HEK293 (cell line): ENCODE data around the gene RSRP1.
A peak's percentile ranks its signal among the peaks of the same experiment; 100 is the strongest.

Source experiments
- FEZF1 ChIP-seq: fragments of 450-650 bp; formaldehyde crosslinking; IDR thresholded peaks from 2 replicates; pipeline ENCODE4 v1.5.1; 2016; ENCODE audit warnings: missing biosample characterization, missing genetic modification characterization
- IKZF3 ChIP-seq: fragments of 450-650 bp; IDR thresholded peaks from 2 replicates; pipeline ENCODE4 v1.5.0; 2018; ENCODE audit warnings: missing biosample characterization, mild to moderate bottlenecking, missing genetic modification characterization, moderate library complexity
- KLF1 ChIP-seq: fragments of 450-650 bp; formaldehyde crosslinking; IDR thresholded peaks from 2 replicates; pipeline ENCODE4 v1.5.1; 2016; ENCODE audit warnings: missing biosample characterization, missing genetic modification characterization
- KLF8 ChIP-seq: fragments of 450-650 bp; formaldehyde crosslinking; IDR thresholded peaks from 2 replicates; pipeline ENCODE4 v1.5.1; 2016; ENCODE audit warnings: missing biosample characterization, missing genetic modification characterization
- PRDM10 ChIP-seq: fragments of 450-650 bp; formaldehyde crosslinking; IDR thresholded peaks from 2 replicates; pipeline ENCODE4 v1.5.1; 2016; ENCODE audit warnings: missing biosample characterization, missing genetic modification characterization
- PRDM2 ChIP-seq: fragments of 450-650 bp; formaldehyde crosslinking; IDR thresholded peaks from 2 replicates; pipeline ENCODE4 v1.5.1; 2016; ENCODE audit warnings: missing biosample characterization, missing genetic modification characterization, borderline replicate concordance
- SP7 ChIP-seq: fragments of 450-650 bp; formaldehyde crosslinking; IDR thresholded peaks from 2 replicates; pipeline ENCODE4 v1.5.1; 2016; ENCODE audit warnings: missing biosample characterization, missing genetic modification characterization
- ZBTB1 ChIP-seq: fragments of 450-650 bp; formaldehyde crosslinking; IDR thresholded peaks from 2 replicates; pipeline ENCODE4 v1.5.1; 2016; ENCODE audit warnings: missing biosample characterization, missing genetic modification characterization
- ZBTB21 ChIP-seq: fragments of 450-650 bp; formaldehyde crosslinking; IDR thresholded peaks from 2 replicates; pipeline ENCODE4 v1.5.1; 2017; ENCODE audit warnings: missing biosample characterization, missing genetic modification characterization
- ZBTB7A ChIP-seq: fragments of 450-650 bp; formaldehyde crosslinking; IDR thresholded peaks from 2 replicates; pipeline ENCODE4 v1.5.1; 2016; ENCODE audit warnings: low read depth, missing biosample characterization, missing genetic modification characterization
- ZNF16 ChIP-seq: fragments of 450-650 bp; formaldehyde crosslinking; IDR thresholded peaks from 2 replicates; pipeline ENCODE4 v1.5.1; 2016; ENCODE audit warnings: low read depth, missing biosample characterization, missing genetic modification characterization
- ZNF24 ChIP-seq: fragments of 450-650 bp; formaldehyde crosslinking; IDR thresholded peaks from 2 replicates; pipeline ENCODE4 v1.5.1; 2016; ENCODE audit warnings: missing biosample characterization, missing genetic modification characterization
- ZNF292 ChIP-seq: fragments of 450-650 bp; formaldehyde crosslinking; IDR thresholded peaks from 2 replicates; pipeline ENCODE4 v1.5.1; 2016; ENCODE audit warnings: low read depth, missing biosample characterization, missing genetic modification characterization, borderline replicate concordance
- ZNF311 ChIP-seq: fragments of 450-650 bp; formaldehyde crosslinking; IDR thresholded peaks from 2 replicates; pipeline ENCODE4 v1.5.1; 2017; ENCODE audit warnings: missing biosample characterization, missing genetic modification characterization, borderline replicate concordance
- ZNF341 ChIP-seq: fragments of 450-650 bp; formaldehyde crosslinking; IDR thresholded peaks from 2 replicates; pipeline ENCODE4; 2016; ENCODE audit warnings: low read depth, missing biosample characterization, missing genetic modification characterization
- ZNF366 ChIP-seq: fragments of 450-650 bp; formaldehyde crosslinking; conservative IDR thresholded peaks from 2 replicates; pipeline ENCODE4 v1.5.1; 2016; ENCODE audit warnings: missing biosample characterization, missing genetic modification characterization
- ZNF398 ChIP-seq: fragments of 450-650 bp; formaldehyde crosslinking; IDR thresholded peaks from 2 replicates; pipeline ENCODE4 v1.5.1; 2017; ENCODE audit warnings: missing biosample characterization, missing genetic modification characterization
- ZNF416 ChIP-seq: fragments of 450-650 bp; formaldehyde crosslinking; IDR thresholded peaks from 2 replicates; pipeline ENCODE4 v1.5.1; 2016; ENCODE audit warnings: missing biosample characterization, missing genetic modification characterization
- ZNF423 ChIP-seq: fragments of 450-650 bp; formaldehyde crosslinking; IDR thresholded peaks from 2 replicates; pipeline ENCODE4 v1.5.1; 2016; ENCODE audit warnings: missing biosample characterization, missing genetic modification characterization
- ZNF488 ChIP-seq: fragments of 450-650 bp; formaldehyde crosslinking; IDR thresholded peaks from 2 replicates; pipeline ENCODE4 v1.5.1; 2016; ENCODE audit warnings: missing biosample characterization, missing genetic modification characterization
- ZNF555 ChIP-seq: fragments of 450-650 bp; formaldehyde crosslinking; conservative IDR thresholded peaks from 2 replicates; pipeline ENCODE4 v1.5.1; 2017; ENCODE audit warnings: missing biosample characterization, mild to moderate bottlenecking, missing genetic modification characterization, inconsistent platforms
- ZNF639 ChIP-seq: fragments of 450-650 bp; formaldehyde crosslinking; IDR thresholded peaks from 2 replicates; pipeline ENCODE4 v1.5.1; 2016; ENCODE audit warnings: missing biosample characterization, missing genetic modification characterization
- ZNF747 ChIP-seq: fragments of 450-650 bp; formaldehyde crosslinking; IDR thresholded peaks from 2 replicates; pipeline ENCODE4 v1.5.1; 2016; ENCODE audit warnings: missing biosample characterization, missing genetic modification characterization
- ZSCAN23 ChIP-seq: fragments of 450-650 bp; formaldehyde crosslinking; IDR thresholded peaks from 2 replicates; pipeline ENCODE4 v1.5.1; 2016; ENCODE audit warnings: missing biosample characterization, missing genetic modification characterization
- TF ChIP-seq, protein P1 (sequence below): fragments of 450-650 bp; formaldehyde crosslinking; IDR thresholded peaks from 2 replicates; pipeline ENCODE4 v1.5.1; 2016; ENCODE audit warnings: missing biosample characterization, missing genetic modification characterization

Gene RSRP1

GRCh38 chr1:25197235-25197975, 49.8 kb downstream of the RSRP1 start (continued):
- TF ChIP-seq PRDM10 (tag by site-specific recombination) (no peak), ZNF747 (tag by site-specific recombination) (no peak), FEZF1 (tag by site-specific recombination) (peak; percentile 68), ZNF488 (tag by site-specific recombination) (peak; percentile 95), PRDM2 (no peak), KLF8 (tag by site-specific recombination) (no peak), IKZF3 (tag by site-specific recombination) (no peak), ZNF292 (tag by site-specific recombination) (no peak), ZNF366 (tag by site-specific recombination) (no peak), ZNF341 (tag by site-specific recombination) (peak; percentile 87), SP7 (tag by site-specific recombination) (peak; percentile 87), ZNF16 (no peak), KLF1 (tag by site-specific recombination) (no peak), ZNF24 (tag by site-specific recombination) (0 out of 2 replicates have a peak, but pooled peaks have one; percentile 27), ZBTB1 (tag by site-specific recombination) (no peak), ZNF311 (no peak), ZSCAN23 (tag by site-specific recombination) (no peak), ZNF416 (tag by site-specific recombination) (no peak), ZNF639 (tag by site-specific recombination) (no peak), ZNF423 (0 out of 2 replicates have a peak, but pooled peaks have one; percentile 20), ZNF398 (tag by site-specific recombination) (no peak), ZNF555 (tag by site-specific recombination) (no peak), ZBTB21 (no peak), ZBTB7A (tag by site-specific recombination) (no peak)
- TF ChIP-seq, protein P1, sequence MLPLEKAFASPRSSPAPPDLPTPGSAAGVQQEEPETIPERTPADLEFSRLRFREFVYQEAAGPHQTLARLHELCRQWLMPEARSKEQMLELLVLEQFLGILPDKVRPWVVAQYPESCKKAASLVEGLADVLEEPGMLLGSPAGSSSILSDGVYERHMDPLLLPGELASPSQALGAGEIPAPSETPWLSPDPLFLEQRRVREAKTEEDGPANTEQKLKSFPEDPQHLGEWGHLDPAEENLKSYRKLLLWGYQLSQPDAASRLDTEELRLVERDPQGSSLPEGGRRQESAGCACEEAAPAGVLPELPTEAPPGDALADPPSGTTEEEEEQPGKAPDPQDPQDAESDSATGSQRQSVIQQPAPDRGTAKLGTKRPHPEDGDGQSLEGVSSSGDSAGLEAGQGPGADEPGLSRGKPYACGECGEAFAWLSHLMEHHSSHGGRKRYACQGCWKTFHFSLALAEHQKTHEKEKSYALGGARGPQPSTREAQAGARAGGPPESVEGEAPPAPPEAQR (tag by site-specific recombination): no peak
